IPS-18a (cell line): ENCODE results near the gene SEMA3A.
"Not testable (repeated sequence)": the region's sequence is repeated elsewhere in the genome, so short reads cannot be mapped to it uniquely, and the experiment has no call there.

Experiments
- H3K27ac ChIP-seq: one replicate; pipeline ENCODE4 v1.5.1; 2013; ENCODE audit warnings: low read length
- H3K27me3 ChIP-seq: one replicate; pipeline ENCODE4 v1.6.1; 2013; ENCODE audit warnings: mild to moderate bottlenecking, low read length; ENCODE audit not compliant: control insufficient read depth, insufficient read depth
- H3K36me3 ChIP-seq: one replicate; pipeline ENCODE4 v1.6.1; 2013; ENCODE audit warnings: low read depth, low read length; ENCODE audit not compliant: control insufficient read depth
- H3K4me1 ChIP-seq: one replicate; pipeline ENCODE4 v1.6.1; 2013; ENCODE audit warnings: low read depth, low read length; ENCODE audit not compliant: control insufficient read depth
- H3K4me3 ChIP-seq: one replicate; pipeline ENCODE4 v1.5.1; 2013; ENCODE audit warnings: low read length
- H3K9ac ChIP-seq: one replicate; pipeline ENCODE4 v1.6.1; 2013; ENCODE audit warnings: mild to moderate bottlenecking, low read length, moderate library complexity
- H3K9me3 ChIP-seq: one replicate; pipeline ENCODE4 v1.6.1; 2013; ENCODE audit warnings: low read depth, low read length; ENCODE audit not compliant: control insufficient read depth

Gene SEMA3A

DNA sequence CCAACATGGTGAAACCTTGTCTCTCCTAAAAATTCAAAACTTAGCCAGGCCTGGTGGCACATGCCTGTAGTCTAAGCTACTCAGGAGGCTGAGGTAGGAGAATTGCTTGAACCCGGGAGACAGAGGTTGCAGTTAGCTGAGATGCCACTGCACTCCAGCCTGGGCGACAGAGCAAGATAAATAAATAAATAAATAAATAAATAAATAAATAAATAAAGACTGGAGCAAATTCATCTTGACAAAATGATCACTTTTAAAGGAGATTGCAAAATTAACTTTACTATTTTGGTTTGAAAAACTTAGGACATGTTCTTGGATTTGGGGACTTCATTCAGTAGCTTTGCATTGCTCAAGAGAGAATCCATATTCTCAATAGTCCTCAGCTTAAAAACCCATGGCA is 137.0 kb downstream of the SEMA3A start:
- Histone ChIP-seq H3K4me3 (no peak overlapping the region), H3K9me3 (no peaks in the 10 kb centered on the region), H3K4me1 (peaks cover 15% of the 10 kb centered on the region), H3K9ac (no peak overlapping the region), H3K27me3 (no peaks in the 10 kb centered on the region), H3K27ac (no peak overlapping the region), H3K36me3 (no peaks in the 10 kb centered on the region)

DNA sequence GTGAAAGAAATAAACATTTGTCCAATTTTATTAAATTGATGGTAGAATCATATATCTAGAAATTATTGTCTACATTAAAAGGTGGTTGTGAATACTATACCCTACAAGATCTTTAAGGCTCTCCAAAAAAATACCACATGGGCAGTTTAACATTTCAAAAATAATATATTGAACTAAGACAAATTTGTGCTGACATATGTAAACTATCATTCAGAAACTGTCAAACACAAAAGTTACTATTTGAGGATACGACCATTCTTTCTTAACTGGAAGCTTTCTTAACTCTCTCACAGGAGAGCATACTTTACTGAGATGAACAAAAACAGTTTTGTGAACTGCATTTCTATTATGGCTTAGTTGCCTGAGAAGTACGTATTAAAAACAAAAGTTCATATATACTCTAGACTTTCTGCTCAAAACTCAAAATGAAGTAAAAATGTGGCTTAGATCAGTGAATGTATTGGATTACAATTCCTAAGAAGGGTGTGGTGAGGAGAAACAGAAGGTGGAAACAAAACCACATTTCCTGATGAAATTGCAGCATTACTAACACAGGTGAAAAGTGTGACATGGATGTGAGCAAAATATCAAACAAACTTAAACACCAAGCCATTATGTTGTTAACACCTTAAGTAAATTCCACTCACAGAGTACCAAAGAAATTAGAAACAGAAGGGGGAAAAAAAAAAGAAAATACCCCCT is 138.5 kb downstream of the SEMA3A start:
- Histone ChIP-seq H3K4me3 (no peak overlapping the region), H3K36me3 (no peaks in the 10 kb centered on the region), H3K9ac (no peak overlapping the region), H3K27me3 (no peaks in the 10 kb centered on the region), H3K9me3 (no peaks in the 10 kb centered on the region), H3K27ac (no peak overlapping the region), H3K4me1 (peaks cover 11% of the 10 kb centered on the region)

DNA sequence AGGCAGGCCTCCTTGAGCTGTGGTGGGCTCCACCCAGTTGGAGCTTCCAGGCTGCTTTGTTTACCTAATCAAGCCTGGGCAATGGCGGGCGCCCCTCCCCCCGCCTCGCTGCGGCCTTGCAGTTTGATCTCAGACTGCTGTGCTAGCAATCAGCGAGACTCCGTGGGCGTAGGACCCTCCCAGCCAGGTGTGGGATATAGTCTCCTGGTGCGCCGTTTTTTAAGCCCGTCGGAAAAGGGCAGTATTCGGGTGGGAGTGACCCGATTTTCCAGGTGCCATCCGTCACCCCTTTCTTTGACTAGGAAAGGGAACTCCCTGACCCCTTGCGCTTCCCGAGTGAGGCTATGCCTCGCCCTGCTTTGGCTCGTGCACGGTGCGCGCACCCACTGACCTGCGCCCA is 139.4 kb downstream of the SEMA3A start:
- H3K36me3 ChIP-seq, H3K4me3 ChIP-seq, H3K27ac ChIP-seq, H3K9me3 ChIP-seq, H3K4me1 ChIP-seq, H3K9ac ChIP-seq, H3K27me3 ChIP-seq: not testable (repeated sequence)

DNA sequence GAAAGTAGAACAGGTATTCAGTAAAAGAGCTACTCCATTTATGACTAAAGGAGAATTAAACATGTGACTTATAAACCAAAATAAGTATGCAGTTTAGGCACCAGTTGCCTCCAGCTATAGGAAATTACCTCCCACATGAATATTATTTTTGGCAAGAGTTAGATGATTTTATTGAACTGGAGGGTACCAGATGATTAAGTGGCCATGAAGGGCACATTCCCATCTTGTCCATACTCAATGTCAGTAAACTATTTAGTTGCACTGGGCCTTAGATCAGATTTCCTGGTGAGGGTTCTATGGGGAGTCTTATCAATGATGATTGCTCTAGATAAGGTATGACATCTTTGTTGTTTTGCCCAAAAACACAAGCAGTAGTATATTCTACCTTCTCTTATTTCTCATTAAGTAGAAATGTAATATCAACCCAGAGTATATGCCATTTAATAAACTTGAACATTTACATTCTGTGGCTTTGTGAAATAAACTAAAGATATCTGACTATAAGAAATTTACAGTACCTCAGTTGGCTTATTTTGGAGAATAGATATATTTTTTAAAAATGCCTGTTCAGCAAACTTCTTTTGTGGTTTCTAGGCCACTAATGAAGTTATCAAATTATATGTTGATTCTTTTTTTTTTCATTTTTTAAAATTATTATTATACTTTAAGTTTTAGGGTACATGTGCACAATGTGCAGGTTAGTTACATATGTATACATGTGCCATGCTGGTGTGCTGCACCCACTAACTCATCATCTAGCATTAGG is 145.3 kb downstream of the SEMA3A start:
- Histone ChIP-seq H3K27ac (no peak overlapping the region), H3K4me1 (peaks cover 4% of the 10 kb centered on the region), H3K27me3 (no peaks in the 10 kb centered on the region), H3K36me3 (peaks cover under 1% of the 10 kb centered on the region), H3K9me3 (no peaks in the 10 kb centered on the region), H3K4me3 (no peak overlapping the region), H3K9ac (no peak overlapping the region)

DNA sequence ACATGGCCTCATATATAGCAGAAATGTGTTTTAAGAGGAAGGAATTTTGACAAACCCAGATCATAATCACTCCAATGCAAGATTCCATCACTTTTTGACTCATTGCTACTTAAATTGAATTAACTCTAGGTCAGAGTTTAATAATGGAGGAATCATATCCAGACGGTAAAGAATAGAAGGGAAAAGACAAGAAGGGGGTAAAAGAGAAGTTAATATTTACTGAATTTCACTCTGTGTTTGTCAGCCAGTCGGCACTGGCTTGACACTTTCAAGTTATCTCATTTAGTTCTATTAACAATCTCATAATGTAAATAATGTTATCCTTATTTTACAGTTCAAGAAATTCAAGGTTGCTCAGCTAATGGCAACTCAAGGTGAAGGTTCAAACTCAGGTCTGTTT is 147.5 kb downstream of the SEMA3A start:
- H3K4me3 ChIP-seq: no peak overlapping the region
- no peaks in the 10 kb centered on the region for H3K9me3 ChIP-seq
- H3K9ac ChIP-seq: no peak overlapping the region
- H3K36me3 ChIP-seq: peaks cover 11% of the 10 kb centered on the region
- H3K27me3 ChIP-seq: no peaks in the 10 kb centered on the region
- H3K27ac ChIP-seq: no peak overlapping the region
- peaks cover 4% of the 10 kb centered on the region for H3K4me1 ChIP-seq

DNA sequence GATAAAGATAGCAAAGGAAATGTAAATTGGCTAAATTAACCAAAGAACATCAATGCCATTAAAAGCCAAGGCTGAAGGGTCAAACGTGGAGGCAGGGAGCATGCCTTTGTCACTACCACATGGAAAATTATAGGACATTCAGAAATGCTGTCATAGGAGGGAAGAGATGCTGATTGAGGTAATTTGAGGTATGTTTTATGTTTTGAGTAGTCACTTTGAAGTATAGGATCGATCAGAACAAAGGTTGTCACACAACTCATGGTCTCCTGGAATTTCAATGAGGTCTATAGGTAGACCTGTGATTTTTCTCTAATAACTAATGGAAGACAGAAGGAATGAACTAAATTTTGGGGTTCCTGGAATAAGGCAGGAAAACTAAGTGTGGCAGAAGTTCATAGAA is 149.8 kb downstream of the SEMA3A start:
- no peak overlapping the region for H3K4me3 ChIP-seq

DNA sequence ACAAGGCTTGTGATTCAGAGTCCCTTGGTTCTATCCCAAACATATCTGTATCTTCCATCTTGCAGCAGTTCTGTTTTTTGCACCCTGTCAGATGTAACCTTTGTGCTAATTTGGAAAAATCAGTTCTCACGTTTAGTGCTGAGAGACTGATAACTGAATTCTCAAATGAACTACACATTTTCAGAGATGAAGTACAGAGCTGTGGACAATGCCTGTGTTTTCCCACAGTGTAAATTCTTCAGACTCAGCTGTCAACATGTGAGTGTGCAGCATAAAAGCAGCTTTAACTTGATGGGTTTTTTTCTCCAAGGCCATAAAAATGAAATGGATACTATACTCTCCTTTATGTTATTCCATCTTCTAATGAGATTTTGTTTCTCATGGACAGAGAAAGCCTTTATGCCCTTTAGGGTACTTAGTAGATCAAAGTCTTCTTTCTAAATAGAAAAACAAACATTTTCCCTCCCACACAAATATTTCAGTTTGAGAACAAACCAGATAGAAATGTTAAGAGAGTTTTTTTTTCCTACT is 150.9 kb downstream of the SEMA3A start:
- Histone ChIP-seq H3K9me3 (no peaks in the 10 kb centered on the region), H3K4me3 (no peak overlapping the region), H3K4me1 (peaks cover 11% of the 10 kb centered on the region), H3K36me3 (peaks cover 11% of the 10 kb centered on the region), H3K9ac (no peak overlapping the region), H3K27ac (no peak overlapping the region), H3K27me3 (no peaks in the 10 kb centered on the region)

More for the DNA sequence above, 149.8 kb downstream of the SEMA3A start:
- no peak overlapping the region for H3K9ac ChIP-seq
- peaks cover 11% of the 10 kb centered on the region for H3K4me1 ChIP-seq
- peaks cover 11% of the 10 kb centered on the region for H3K36me3 ChIP-seq
- H3K9me3 ChIP-seq: no peaks in the 10 kb centered on the region
- H3K27ac ChIP-seq: no peak overlapping the region
- no peaks in the 10 kb centered on the region for H3K27me3 ChIP-seq

DNA sequence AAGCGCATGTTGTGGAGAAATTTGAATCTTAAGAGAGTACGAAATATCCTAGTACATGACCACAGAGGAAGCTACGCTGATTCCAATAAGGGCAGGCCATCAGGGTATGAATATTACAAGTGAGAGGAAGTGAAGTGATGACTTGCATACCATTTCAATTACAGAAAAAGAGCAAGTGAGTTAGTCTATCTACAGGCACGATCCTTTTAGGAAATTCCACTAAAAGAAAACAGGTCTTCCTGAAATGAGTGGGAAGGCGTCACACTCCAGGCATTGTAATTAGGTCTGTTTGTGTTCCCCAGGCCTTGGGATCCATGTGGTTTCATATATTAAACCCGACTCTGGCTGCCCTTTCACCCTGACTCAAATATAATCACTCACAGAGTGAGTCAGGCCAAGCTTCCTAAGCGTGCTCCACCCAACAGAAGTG is 152.5 kb downstream of the SEMA3A start:
- peaks cover 11% of the 10 kb centered on the region for H3K36me3 ChIP-seq
- no peaks in the 10 kb centered on the region for H3K27me3 ChIP-seq
- H3K4me1 ChIP-seq: peaks cover 7% of the 10 kb centered on the region
- H3K9me3 ChIP-seq: no peaks in the 10 kb centered on the region
- no peak overlapping the region for H3K4me3 ChIP-seq
- no peak overlapping the region for H3K27ac ChIP-seq
- H3K9ac ChIP-seq: no peak overlapping the region

DNA sequence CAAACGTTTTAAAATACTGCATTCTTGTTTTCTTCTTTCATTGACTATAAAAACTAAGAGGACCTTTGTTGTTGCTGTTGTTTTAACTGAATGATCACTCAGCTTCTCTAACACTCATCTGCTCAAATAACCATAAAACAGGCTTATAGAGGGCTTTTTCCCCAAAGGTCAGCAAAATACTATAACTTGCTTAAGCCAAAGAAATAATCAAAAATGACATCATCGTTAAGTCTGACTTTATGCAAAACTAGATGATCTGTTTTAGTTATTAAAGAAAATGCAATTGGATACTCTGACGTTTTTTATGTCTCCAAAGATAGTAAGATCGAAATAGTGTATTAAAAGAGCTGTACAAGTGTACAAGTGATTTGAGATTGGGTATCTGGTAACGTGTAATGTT is 152.9 kb downstream of the SEMA3A start:
- Histone ChIP-seq H3K9me3 (no peaks in the 10 kb centered on the region), H3K27me3 (no peaks in the 10 kb centered on the region), H3K4me3 (no peak overlapping the region), H3K4me1 (peaks cover 7% of the 10 kb centered on the region), H3K36me3 (peaks cover 11% of the 10 kb centered on the region), H3K27ac (no peak overlapping the region), H3K9ac (no peak overlapping the region)

DNA sequence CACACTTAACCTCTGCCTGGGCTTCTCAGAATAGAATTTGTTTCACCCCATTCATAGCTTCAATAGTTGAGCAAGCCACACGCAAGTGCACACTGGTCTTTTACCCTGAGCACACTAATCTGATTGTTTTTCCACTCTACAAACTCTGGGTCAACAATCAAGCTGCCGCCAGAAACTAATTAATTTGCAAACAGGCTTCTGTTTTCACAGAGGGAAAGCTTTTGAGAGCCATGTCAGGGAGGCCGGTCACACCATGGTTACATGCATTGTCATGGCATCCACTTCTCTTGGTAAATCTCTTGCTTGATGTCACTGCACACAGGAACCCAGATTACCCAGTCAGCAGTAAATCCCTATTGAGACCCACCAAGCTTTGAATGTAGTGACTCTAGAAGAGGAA is 154.2 kb downstream of the SEMA3A start:
- Histone ChIP-seq H3K4me3 (no peak overlapping the region), H3K36me3 (peaks cover 11% of the 10 kb centered on the region), H3K9ac (no peak overlapping the region), H3K4me1 (peaks cover 7% of the 10 kb centered on the region), H3K27ac (no peak overlapping the region), H3K9me3 (no peaks in the 10 kb centered on the region), H3K27me3 (no peaks in the 10 kb centered on the region)

DNA sequence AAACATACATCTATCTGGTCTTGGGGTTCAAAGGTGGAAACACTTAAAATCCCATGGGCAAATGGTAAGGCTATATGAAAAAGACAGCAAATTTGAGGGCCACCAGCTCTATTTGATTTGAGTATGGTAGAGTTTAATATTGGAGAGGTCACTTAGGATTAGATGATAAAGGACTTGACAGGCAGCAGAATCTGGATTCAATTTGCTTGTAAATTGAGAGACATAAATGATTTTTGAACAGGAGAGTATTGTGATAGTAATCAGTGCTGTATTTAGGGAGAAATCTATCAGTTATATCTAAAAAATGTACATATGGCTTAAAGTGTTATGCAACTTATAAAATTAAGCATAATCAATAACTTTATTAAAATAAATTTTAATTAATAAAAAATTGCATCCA is 155.2 kb downstream of the SEMA3A start:
- no peaks in the 10 kb centered on the region for H3K9me3 ChIP-seq
- H3K27me3 ChIP-seq: no peaks in the 10 kb centered on the region
- H3K4me3 ChIP-seq: no peak overlapping the region
- peaks cover 11% of the 10 kb centered on the region for H3K36me3 ChIP-seq
- peaks cover 7% of the 10 kb centered on the region for H3K4me1 ChIP-seq
- no peak overlapping the region for H3K27ac ChIP-seq
- no peak overlapping the region for H3K9ac ChIP-seq

DNA sequence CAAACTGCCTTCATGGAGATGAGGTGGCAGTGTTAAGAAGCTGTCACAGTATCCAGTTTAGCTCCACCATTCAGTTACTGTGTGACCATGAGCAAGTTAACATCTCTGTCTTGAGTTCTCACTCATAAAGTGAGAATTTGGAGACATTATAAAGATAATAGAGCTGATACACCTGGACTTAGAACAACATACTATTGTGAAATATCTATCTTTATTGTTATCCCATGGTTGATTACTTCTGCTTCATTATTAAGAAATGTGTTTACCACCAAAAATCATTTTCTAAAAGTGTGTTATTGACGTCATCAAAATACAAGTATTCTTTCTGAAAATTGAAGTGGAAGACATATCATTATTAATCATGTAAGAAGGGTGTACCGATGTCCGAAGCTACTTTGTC is 166.9 kb downstream of the SEMA3A start:
- H3K4me3 ChIP-seq: no peak overlapping the region
- no peak overlapping the region for H3K27ac ChIP-seq
- no peaks in the 10 kb centered on the region for H3K9me3 ChIP-seq
- no peak overlapping the region for H3K9ac ChIP-seq
- peaks cover 3% of the 10 kb centered on the region for H3K4me1 ChIP-seq
- H3K27me3 ChIP-seq: no peaks in the 10 kb centered on the region
- H3K36me3 ChIP-seq: no peaks in the 10 kb centered on the region
